Breast epithelium (tissue), 3 donors: ENCODE results near the gene PLXNA4.

ENCODE experiments used
- CTCF ChIP-seq, 3 donors: fragments of 450-650 bp; IDR thresholded peaks; one replicate each; pipeline ENCODE4 v1.5.1; 2016 to 2017; ENCODE audit warnings: antibody characterized with exemption in 3 of 3, mild to moderate bottlenecking in 3 of 3, moderate library complexity in 3 of 3
- POLR2AphosphoS5 ChIP-seq, 3 donors: sonication (generic); formaldehyde crosslinking; IDR thresholded peaks; one replicate each; pipeline ENCODE4 v1.6.1; 2017; ENCODE audit warnings: antibody characterized with exemption in 3 of 3

- TF ChIP-seq POLR2AphosphoS5 (IDR thresholded peaks at IDR 0.05) (no peak), CTCF (IDR thresholded peaks at IDR 0.05) (no peak)
Measured at GRCh38 chr7:132155715-132156114, 420.6 kb downstream of the PLXNA4 start.
